PC-3 (cell line): ENCODE measurements around the gene RIMKLA.

Experiments used
- EZH2 ChIP-seq: fragments of 300-600 bp; sonication (generic); IDR thresholded peaks from one replicate; pipeline ENCODE4 v1.6.1; 2017; ENCODE audit warnings: antibody characterized with exemption, mild to moderate bottlenecking, low read length; ENCODE audit not compliant: unreplicated experiment
- EZH2phosphoT487 ChIP-seq: fragments of 300-600 bp; sonication (generic); IDR thresholded peaks from 2 replicates; pipeline ENCODE4 v1.6.1; 2018; ENCODE audit warnings: mild to moderate bottlenecking, antibody characterized with exemption, low read length, borderline replicate concordance
- TF ChIP-seq, protein P1 (sequence below): fragments of 300-600 bp; sonication (generic); conservative IDR thresholded peaks from 2 replicates; pipeline ENCODE4 v1.5.1; 2017; ENCODE audit warnings: antibody characterized with exemption, low read depth, mild to moderate bottlenecking, low read length

DNA sequence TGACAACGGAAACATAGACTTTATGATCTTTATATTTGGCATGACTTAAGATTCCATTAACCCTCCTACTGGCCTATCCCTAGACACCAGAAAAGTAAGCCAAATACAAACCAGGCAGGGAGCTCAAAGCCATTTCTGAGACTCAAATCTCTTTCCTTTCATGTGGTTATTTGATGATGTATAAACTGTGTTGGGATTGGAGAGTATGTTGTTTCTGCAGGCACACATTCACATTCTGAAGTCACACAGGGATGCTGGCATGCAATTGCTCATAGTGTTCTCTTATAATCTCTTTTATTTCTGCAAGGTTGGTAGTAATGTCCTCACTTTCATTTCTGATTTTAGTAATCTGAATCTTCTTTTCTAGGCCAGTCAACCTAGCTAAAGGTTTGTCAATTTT lies 69.5 kb downstream of the RIMKLA start:
- TF ChIP-seq EZH2, result no peak
- TF ChIP-seq, protein P1, sequence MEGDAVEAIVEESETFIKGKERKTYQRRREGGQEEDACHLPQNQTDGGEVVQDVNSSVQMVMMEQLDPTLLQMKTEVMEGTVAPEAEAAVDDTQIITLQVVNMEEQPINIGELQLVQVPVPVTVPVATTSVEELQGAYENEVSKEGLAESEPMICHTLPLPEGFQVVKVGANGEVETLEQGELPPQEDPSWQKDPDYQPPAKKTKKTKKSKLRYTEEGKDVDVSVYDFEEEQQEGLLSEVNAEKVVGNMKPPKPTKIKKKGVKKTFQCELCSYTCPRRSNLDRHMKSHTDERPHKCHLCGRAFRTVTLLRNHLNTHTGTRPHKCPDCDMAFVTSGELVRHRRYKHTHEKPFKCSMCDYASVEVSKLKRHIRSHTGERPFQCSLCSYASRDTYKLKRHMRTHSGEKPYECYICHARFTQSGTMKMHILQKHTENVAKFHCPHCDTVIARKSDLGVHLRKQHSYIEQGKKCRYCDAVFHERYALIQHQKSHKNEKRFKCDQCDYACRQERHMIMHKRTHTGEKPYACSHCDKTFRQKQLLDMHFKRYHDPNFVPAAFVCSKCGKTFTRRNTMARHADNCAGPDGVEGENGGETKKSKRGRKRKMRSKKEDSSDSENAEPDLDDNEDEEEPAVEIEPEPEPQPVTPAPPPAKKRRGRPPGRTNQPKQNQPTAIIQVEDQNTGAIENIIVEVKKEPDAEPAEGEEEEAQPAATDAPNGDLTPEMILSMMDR, result no peak
- no peak for TF ChIP-seq EZH2phosphoT487
